ENCODE measurements around the gene OGFR.

OGFR gene

DNA sequence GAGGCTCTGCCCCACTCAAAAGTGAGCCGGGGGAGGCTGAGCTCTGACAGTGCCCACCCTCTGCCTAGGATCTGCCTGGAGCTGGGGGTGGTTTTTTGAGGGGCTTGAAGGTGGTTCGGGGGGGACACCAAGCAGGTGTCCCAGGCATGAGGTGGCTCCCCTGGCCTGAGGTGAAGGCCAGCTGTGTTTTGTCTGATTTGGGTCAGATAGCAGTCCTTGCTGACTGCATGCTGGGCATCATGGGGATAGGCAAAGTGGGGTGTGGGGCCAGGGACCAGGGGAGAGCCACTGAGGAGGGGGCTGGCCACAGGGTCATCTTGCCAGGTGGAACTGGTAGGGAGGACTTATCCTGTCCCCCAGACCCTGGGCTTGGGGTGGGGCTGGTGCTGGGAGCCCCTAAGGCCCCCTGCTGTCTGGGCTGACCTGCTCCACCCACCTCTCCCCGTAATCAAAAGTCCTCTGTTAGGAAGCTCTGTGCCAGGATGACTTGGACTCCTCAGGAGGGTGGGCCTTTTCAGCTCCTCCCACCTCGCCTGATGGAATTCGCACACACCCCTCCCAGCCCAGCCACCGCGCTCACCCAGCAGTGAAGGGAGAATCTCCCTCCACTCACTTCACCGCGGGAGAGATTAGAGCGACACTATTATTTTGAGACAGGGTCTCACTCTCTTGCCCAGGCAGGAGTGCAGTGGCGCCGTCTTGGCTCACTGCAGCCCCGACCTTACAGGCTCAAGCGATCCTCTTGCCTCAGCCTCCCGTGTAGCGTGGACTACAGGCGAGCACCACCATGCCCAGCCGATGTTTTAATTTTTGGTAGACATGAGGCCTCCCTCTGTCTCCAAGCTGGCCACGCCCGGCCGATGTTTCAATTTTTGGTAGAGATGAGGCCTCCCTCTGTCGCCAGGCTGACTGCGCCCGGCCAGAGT lies 10.7 kb downstream of the OGFR start:
- DNase-seq (ENCODE audit: low read depth) = no peak

DNA sequence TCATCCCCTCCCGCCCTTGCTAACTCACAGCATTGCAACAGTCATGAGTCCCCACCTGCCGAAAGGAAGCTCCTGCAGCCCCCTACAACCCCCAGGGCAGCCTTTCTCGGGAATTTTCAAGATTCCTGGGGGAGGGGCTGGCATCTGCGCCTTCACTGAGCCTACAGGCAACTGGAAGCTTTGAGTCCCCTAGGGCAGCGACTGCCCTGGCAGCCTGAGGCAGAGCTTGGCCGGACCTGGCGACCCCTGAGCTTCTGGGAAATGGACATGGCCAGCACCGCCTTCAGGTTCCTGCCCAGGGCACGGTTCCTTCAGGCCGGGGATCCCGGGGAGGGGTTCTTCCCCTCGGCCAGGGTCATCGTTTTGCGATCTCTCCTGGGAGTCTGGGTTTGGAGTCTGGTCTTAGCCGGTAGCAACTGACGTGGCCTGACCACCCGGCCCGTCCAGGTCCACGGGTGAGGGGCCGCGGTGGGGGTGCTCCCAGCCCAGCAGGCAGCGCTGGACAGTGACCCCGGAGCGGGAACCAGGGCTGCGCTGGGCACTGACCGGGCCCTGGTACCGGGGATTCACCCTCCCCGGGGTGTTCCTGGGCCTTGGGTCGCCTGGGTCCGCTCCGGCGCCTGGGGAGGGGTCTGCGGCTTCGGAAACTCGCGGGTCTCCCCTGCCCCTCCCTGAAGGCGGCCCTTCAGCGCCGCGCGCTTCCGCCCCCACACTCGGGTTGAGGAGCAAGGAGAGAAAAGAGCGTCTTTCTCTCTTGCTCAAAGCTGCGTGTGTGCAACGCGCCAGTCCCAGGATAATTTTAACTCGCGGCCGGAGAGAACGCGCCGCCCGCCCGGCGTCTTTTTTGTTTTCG lies 11.6 kb downstream of the OGFR start:
- no peak for DNase-seq (ENCODE audit: low read depth)

GRCh38 chr20:62816884-62817873 lies 12.5 kb downstream of the OGFR start, which contains the start of gene COL9A3:
TSS of gene COL9A3 (plus strand) at chr20:62817050. CDS start at chr20:62817065, 15 bp downstream.
- DNase-seq (ENCODE audit: low read depth) = no peak

DNA sequence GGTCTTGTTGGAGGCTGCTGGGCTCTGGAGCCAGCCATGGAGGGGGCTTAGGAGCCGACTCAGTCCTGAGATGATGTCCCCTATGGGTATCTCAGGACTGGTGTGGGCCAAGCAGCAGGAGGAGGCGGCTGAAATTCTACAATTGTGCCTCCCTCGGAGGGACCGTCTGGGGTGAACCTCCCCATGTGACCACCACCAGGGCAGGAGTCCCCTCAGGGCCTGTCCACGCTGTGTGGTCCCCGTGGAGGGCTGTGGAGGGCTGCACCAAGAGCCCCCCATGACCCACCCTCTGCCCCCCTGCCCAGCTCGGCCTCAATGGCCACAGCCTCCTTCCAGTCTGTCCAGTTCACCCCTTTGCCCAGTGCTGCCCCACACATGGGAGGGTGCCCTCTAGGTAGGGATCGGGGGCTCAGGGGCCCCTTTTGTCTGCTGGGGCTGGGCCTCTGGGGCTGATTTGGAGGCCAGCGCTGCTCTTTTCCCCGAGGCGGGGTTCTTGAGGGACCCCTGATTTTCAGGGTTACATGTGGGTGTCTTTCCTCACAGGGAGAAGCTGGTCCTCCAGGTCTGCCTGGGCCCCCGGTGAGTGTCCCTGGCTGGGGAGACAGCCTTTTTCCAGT lies 13.4 kb downstream of the OGFR start:
- DNase-seq (ENCODE audit: low read depth) = no peak

GRCh38 chr20:62818592-62819493 lies 14.2 kb downstream of the OGFR start:
- DNase-seq (ENCODE audit: low read depth) = no peak

- no peak for DNase-seq (ENCODE audit: low read depth)
Measured at GRCh38 chr20:62819494-62820174, 15.0 kb downstream of the OGFR start.

DNA sequence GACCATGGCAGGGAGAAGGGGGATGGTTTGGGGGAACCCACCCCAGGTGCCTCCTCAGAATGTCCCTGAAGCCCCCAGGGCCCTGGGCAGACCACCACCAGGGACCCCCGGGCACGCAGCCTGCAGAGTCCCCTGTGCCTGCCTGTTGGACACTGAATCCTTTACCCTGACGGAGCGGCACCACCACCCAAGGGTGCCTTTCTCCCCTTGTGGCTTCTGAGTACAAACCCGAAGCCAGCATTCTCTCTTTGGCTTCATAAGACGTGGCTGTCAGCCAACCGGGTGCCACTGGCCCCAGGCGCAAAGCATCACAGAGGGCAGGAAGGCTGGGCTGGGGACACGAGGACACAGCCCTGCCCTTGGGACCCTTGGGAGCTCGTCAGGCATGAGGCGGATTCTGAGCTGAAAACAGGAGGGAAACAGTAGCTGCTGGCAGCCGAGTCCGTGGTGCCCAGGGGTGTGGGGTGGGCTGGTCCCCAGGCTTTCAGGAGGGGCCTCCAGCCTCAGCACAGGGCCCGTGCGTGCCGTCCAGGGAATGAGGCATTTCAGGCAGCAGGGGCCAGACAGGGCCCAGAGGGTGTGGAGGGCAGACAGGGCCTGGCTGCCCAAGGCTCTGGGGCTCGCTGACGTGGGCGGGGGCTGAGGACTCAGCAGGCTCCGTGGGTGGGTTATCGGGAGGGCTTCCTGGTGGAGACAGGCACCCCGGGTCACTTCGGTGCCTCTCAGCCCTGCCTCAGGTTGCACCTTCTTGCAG lies 15.8 kb downstream of the OGFR start:
- no peak for DNase-seq (ENCODE audit: low read depth)

GRCh38 chr20:62820962-62821725 lies 16.5 kb downstream of the OGFR start:
- no peak for DNase-seq (ENCODE audit: low read depth)

GRCh38 chr20:62821726-62822210 lies 17.1 kb downstream of the OGFR start:
- DNase-seq (ENCODE audit: low read depth) = no peak

GRCh38 chr20:62822239-62822787 lies 17.7 kb downstream of the OGFR start:
- no peak for DNase-seq (ENCODE audit: low read depth)

DNA sequence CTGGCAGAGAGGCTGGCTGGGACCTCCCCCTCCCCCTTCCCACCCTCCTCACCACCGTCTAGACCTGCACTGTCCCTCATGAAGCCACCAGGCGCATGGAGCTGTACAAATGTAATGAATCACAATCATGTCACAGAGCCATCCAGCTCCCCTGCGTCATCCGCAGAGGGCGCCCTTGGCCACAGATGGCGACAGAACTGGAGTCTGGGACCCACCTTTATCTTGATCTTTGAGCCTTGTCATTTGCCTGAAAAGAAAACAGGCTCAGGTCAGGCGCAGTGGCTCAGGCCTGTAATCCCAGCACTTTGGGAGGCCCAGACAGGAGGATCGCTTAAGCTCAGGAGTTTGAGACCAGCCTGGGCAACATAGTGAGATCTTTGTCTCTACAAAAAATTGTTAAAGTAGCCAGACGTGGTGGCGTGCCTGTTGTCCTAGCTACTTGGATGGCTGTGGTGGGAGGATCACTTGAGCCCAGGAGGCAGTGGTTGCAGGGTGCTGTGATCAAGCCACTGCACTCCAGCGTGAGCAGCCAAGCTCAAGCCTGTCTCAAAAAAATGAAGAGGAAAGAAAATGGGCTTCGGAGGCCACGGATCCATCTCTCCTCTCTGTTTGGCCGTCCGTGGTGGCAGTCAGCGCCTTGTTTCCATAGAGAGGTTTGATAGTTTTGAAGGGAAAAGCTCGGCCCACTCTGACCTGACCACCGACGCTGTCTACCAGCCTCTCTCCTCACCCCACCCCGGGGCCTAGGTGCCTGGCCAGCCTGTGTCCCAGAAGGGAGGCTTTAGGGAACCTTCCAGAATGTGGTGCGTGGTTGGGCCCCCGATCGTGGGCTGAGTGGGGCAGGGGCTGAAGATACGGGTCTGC lies 18.4 kb downstream of the OGFR start:
- DNase-seq (ENCODE audit: low read depth) = no peak

GRCh38 chr20:62823688-62824475 lies 19.2 kb downstream of the OGFR start:
- no peak for DNase-seq (ENCODE audit: low read depth)

GRCh38 chr20:62824476-62825332 lies 20.1 kb downstream of the OGFR start:
- peak; percentile 32 for DNase-seq (ENCODE audit: low read depth)

- no peak for DNase-seq (ENCODE audit: low read depth)
Measured at GRCh38 chr20:62825333-62825985, 20.8 kb downstream of the OGFR start.

Data from activated T-cell treated with anti-CD3 and anti-CD28 coated beads for 24 hours (primary cell).